HL-60/S4 (cell line): ENCODE results near the gene SIGLEC9.
"Not testable (repeated sequence)": the region's sequence is repeated elsewhere in the genome, so short reads cannot be mapped to it uniquely, and the experiment has no call there.

Experiments used
- in situ Hi-C: fragments of 300-500 bp; cut with MboI; formaldehyde crosslinking; loops from 2 replicates; pipeline ENCODE4 v1.14.3; 2022; ENCODE audit warnings: low sequenced_read_pairs

SIGLEC9 gene

GRCh38 chr19:51142809-51143475 lies 18.2 kb downstream of the SIGLEC9 start:
- in situ Hi-C loops: not testable (repeated sequence)

DNA sequence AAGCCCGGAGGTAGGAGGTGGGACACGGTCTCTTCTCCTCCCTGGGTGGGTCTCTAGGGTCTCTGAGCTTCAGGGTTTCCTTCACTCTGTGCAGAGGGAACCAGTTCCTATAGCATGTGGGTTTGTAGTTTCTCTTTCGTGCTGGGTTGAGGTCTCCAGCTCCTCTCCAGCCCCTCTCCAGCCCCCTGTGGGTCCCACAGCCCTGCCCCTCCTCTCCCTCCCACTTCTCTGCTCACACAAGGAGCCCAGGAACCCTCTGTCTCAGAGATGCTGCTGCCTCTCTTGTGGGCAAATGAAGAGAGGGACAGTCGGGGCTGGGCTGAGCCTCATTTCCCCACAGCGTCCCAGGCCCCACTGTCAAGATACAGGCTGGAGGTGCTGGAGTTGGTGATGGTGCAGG lies 18.8 kb downstream of the SIGLEC9 start:
- in situ Hi-C loops: no loop called here

DNA sequence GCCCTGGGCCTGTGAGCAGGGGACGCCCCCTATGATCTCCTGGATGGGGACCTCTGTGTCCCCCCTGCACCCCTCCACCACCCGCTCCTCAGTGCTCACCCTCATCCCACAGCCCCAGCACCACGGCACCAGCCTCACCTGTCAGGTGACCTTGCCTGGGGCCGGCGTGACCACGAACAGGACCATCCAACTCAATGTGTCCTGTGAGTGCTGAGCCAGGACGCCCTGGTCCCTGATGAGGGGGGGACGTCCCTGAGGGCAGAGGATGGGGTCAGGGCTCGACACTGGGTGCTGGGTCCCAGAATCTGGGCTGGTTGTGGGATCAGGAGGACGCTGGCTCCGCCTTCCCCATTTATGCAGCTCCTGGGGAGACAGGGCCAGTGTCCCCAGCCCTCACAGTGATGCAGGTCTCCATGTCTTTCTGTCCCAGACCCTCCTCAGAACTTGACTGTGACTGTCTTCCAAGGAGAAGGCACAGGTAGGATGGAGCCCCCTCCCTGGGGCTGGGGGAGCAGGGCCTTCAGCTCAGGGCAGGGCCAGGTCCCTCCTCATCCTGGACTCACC lies 19.9 kb downstream of the SIGLEC9 start:
- in situ Hi-C loops: no loop called here

GRCh38 chr19:51145916-51146493 lies 21.3 kb downstream of the SIGLEC9 start:
- in situ Hi-C loops: no loop called here

DNA sequence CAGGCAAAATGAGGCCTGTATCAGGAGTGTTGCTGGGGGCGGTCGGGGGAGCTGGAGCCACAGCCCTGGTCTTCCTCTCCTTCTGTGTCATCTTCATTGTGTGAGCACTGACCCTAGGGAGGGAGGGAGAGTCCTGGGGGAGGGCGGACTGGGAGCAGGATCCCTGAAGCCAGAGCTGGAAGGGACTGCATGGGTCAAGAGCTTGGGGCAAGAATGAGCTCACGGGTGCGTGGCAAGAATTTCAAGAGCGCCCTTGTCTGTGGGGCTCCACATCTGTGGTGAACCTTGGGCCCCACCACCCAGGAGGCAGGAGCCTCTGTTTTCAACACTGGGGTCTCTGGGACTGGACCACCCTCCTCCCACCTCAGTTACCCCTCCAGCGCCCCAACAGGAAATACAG lies 22.0 kb downstream of the SIGLEC9 start:
- in situ Hi-C loops: no loop called here

GRCh38 chr19:51147663-51148062 lies 23.0 kb downstream of the SIGLEC9 start:
- in situ Hi-C loops: no loop called here

- in situ Hi-C loops: no loop called here
Measured at GRCh38 chr19:51148580-51148979, 23.9 kb downstream of the SIGLEC9 start.

DNA sequence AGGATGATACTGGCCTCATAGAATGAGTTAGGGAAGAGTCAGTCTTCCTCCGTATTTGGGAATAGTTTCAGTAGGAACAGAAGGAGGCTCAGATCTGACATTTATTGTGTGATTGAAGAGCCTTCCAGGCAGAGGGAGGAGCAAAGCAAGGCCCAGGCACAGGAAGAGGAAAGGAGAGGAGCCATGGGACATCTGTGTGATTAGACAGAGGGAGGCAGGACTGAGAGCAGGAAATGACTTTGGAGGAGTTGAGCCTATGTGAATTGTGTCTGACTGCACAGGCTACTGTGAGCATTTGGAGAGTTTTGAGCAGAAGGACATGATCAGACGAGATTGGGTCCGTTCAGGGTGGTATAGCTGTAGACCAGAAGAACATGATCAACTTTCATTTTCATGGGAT lies 25.9 kb downstream of the SIGLEC9 start:
- in situ Hi-C loops: loop anchor here (10.0 kb wide), 1 partner anchor 514 kb away; no protein-coding TSS in a partner anchor

- in situ Hi-C loops: loop anchor here (5.0 to 10.0 kb wide), 2 partner anchors 101 to 508 kb away; no protein-coding TSS in a partner anchor
Measured at GRCh38 chr19:51156710-51157109, 32.0 kb downstream of the SIGLEC9 start.

- in situ Hi-C loops: loop anchor here (5.0 to 10.0 kb wide), 2 partner anchors 100 to 508 kb away; no protein-coding TSS in a partner anchor
Measured at GRCh38 chr19:51157265-51157664, 32.6 kb downstream of the SIGLEC9 start.

DNA sequence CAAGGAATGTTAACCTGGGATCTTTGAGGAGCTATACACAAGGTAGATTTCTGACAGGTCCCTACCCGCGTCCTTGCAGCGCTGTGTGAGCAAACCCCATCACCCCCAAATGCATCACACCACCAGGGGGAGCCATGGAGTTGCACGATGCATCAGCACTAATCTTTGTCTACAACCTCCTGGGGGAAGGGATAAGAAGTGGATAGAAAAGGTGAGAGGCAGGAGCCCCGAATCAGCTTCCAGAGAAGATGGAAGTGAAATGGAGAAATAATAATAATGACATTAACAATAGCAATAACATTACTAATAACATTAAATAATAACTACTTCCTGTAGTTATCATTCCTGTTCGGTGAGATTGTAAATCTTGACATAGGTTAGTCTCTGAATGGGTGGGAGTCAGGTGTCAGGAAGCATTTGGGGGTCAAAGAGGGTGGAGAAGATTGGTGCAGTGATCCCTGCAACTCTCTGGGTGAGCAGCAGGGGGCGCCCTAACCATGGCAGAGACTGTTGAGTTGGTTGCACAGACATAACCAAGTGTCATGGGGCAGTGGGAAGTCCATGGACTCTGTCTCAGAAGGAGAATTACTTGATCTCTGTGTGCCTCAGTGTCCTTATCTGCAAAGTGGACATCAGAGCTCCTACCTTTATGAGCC lies 33.9 kb downstream of the SIGLEC9 start:
- in situ Hi-C loops: loop anchor here (5.0 to 10.0 kb wide), 2 partner anchors 99 to 506 kb away; no protein-coding TSS in a partner anchor

- in situ Hi-C loops: loop anchor here (5.0 to 10.0 kb wide), 2 partner anchors 98 to 505 kb away; no protein-coding TSS in a partner anchor
Measured at GRCh38 chr19:51159656-51160055, 35.0 kb downstream of the SIGLEC9 start.

GRCh38 chr19:51161266-51161665 lies 36.6 kb downstream of the SIGLEC9 start:
- in situ Hi-C loops: no loop called here

- in situ Hi-C loops: no loop called here
Measured at GRCh38 chr19:51161867-51162496, 37.3 kb downstream of the SIGLEC9 start.

GRCh38 chr19:51163257-51163656 lies 38.6 kb downstream of the SIGLEC9 start:
- in situ Hi-C loops: no loop called here

DNA sequence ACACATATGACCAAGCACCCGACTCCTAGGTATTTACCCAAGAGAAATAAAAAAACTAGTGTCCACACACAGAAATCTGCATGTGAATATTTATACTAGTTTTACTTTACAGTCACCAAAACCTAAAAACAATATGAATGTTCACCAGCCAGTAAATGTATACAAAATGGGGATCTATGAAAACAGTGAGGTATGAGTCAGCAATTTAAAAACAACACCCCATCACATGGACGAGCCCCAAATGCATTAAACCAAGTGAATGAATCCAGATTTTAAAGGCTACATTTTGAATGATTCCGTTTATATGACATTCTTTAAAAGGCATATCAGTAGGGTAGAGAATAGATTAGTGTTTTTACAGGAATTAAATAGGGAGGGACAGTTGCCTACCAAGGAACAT lies 39.5 kb downstream of the SIGLEC9 start:
- in situ Hi-C loops: no loop called here

- in situ Hi-C loops: no loop called here
Measured at GRCh38 chr19:51166846-51167490, 42.3 kb downstream of the SIGLEC9 start.

GRCh38 chr19:51168564-51169282 lies 44.0 kb downstream of the SIGLEC9 start:
- in situ Hi-C loops: no loop called here

DNA sequence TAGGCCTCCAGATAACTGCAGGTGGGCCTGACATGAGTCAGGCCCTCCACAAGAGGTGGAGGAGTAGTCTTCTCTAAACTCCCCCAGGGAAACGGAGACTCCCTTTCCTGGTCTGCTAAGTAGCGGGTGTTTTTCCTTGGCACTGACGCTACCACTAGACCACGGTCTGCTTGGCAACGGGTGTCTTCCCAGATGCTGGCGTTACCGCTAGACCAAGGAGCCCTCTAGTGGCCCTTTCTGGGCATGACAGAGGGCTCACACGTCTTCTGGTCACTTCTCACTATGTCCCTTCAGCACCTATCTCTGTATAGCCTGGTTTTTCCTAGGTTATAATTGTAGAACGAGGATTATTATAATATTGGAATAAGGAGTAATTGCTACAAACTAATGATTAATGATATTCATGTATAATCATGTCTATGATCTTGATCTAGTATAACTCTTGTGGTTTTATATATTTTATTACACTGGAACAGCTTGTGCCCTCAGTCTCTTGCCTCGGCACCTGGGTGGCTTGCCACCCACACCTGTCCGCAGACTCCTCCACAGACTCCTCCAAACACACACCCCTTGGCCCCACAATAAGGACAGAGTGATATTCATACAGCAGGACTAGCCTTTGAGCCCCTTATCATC lies 44.7 kb downstream of the SIGLEC9 start:
- in situ Hi-C loops: not testable (repeated sequence)
